HG02973 (cell line): ENCODE measurements around the gene NUDT9.

Experiments used
- ATAC-seq: cut with Tn5 transposase; IDR thresholded peaks from one replicate; pipeline ENCODE4 v1.9.1; 2021; ENCODE audit warnings: moderate library complexity; ENCODE audit not compliant: unreplicated experiment

NUDT9 gene

DNA sequence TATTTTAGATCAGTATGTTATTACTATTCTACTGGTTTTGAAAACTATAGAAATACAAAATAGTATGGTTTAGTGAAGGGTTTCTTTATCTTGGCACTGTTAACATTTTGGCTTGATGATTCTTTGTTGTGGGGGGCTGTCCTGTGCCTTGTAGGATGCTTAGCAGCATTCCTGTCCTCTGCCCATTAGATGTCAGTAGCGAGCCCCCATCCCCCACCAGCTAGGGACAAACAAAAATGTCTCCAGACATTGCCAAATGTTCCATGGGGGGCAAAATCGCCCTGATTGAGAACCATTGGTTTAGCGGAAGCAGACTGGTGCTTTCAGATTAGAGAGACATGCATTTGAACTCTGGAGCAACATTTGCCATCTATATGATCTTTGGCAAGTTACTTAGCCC is 83.5 kb downstream of the NUDT9 start:
- ATAC-seq, result no peak

DNA sequence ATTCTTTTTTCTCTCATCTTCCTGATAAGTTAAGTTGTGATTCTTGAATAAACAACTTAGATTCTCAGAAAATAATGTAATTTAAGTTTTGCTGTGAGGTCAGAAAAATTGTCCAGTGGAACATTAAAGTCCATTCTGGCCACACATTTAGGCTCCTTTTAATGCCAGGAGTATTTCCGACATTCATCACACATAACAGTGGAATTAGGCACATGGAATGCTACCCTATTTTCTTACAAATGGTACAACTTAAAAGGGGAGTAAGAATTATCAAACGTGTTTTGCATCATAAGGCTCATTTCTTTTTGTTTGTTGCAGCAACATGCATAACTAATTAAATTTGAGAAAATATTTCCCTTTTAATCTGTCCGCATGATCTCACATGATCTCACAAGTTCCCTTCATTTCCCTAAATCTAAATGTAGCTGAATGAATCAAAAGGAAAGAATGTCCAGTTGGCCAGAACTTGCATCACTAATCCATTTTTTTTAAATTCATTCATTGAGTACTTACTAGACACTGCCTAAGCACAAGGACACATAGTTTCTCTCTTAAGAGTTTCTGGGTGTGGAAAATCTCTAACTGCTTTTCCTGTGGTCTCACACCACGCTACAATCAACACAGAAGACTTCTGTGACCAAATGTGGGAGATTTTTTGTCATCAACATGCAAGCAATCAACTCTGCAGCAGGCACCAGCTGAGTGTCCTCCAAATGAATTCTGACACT is 84.8 kb downstream of the NUDT9 start:
- ATAC-seq, result no peak
